Progenitor cell of endocrine pancreas (in vitro differentiated cells): ENCODE results near the gene HIVEP3. TPM values are rescaled to one million over a fixed set of nuclear protein-coding genes. Genes with fewer than 3 reads are reported as not detected.

ENCODE experiments used
- DNase-seq: peaks from one replicate; pipeline ENCODE4 v3.0.0; 2021; ENCODE audit warnings: low spot score; ENCODE audit not compliant: unreplicated experiment
- H3K27ac Mint-ChIP-seq: 2 replicates; pipeline ENCODE4 v1.8.0; 2021; ENCODE audit warnings: mild to moderate bottlenecking, moderate library complexity, mixed read lengths
- H3K27me3 Mint-ChIP-seq: 2 replicates; pipeline ENCODE4 v1.8.0; 2021; ENCODE audit warnings: mixed read lengths
- H3K36me3 Mint-ChIP-seq: 2 replicates; pipeline ENCODE4 v1.8.0; 2022; ENCODE audit warnings: mixed read lengths; ENCODE audit not compliant: insufficient read depth
- H3K4me1 Mint-ChIP-seq: 2 replicates; pipeline ENCODE4 v1.8.0; 2021; ENCODE audit warnings: low read depth, mixed read lengths
- H3K4me3 Mint-ChIP-seq: 2 replicates; pipeline ENCODE4 v1.8.0; 2021; ENCODE audit warnings: low read depth, mild to moderate bottlenecking, moderate library complexity, mixed read lengths
- H3K9me3 Mint-ChIP-seq: 2 replicates; pipeline ENCODE4 v1.8.0; 2021; ENCODE audit warnings: low read depth, mixed read lengths
- total RNA-seq: library from RNA; stranded (reverse); gene quantifications from 2 replicates; pipeline ENCODE4 v1.2.1, GENCODE V29; 2021
- TF ChIP-seq, protein P1 (sequence below): fragments of 200-600 bp; sonication (generic); IDR thresholded peaks from one replicate; pipeline ENCODE4 v1.5.0; 2021; ENCODE audit warnings: antibody characterized with exemption, mild to moderate bottlenecking; ENCODE audit not compliant: unreplicated experiment

The HIVEP3 gene
- total RNA-seq, 1 donor from 2014 or later: 1.1 TPM

DNA sequence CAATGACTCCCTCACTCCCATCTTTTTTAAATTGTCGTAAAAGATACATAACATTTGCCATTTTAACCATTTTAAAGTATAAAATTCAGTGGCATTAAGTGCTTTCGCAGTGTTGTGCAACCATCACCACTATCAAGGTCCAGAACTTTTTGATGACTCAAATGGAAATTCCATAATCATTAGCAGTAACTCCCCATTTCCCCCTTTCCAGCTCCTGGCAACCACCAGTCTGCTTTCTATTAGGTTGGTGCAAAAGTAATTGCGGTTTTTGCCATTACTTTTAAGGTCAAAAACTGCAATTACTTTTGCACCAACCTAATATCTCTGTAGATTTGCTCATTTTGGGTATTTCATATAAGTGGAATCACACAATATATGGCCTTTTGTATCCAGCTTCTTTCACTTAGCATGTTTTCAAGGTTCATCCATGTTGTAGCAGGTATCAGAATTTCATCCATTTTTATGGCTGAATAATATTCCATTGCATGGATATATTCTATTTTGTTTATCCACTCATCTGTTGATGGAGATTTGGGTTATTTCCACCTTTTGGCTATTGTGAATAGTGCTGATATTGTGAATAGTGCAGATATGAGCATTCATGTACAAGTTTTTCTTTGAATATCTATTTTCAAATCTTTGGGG, 159.7 kb downstream of the HIVEP3 start:
- Mint-ChIP-seq H3K27ac (no peak overlapping the region), H3K4me3 (no peak overlapping the region), H3K9me3 (no peaks in the 10 kb centered on the region), H3K36me3 (no peaks in the 10 kb centered on the region), H3K4me1 (no peaks in the 10 kb centered on the region), H3K27me3 (peaks cover 6% of the 10 kb centered on the region)
- TF ChIP-seq, protein P1, sequence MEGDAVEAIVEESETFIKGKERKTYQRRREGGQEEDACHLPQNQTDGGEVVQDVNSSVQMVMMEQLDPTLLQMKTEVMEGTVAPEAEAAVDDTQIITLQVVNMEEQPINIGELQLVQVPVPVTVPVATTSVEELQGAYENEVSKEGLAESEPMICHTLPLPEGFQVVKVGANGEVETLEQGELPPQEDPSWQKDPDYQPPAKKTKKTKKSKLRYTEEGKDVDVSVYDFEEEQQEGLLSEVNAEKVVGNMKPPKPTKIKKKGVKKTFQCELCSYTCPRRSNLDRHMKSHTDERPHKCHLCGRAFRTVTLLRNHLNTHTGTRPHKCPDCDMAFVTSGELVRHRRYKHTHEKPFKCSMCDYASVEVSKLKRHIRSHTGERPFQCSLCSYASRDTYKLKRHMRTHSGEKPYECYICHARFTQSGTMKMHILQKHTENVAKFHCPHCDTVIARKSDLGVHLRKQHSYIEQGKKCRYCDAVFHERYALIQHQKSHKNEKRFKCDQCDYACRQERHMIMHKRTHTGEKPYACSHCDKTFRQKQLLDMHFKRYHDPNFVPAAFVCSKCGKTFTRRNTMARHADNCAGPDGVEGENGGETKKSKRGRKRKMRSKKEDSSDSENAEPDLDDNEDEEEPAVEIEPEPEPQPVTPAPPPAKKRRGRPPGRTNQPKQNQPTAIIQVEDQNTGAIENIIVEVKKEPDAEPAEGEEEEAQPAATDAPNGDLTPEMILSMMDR: no peak
- DNase-seq: no peak

DNA sequence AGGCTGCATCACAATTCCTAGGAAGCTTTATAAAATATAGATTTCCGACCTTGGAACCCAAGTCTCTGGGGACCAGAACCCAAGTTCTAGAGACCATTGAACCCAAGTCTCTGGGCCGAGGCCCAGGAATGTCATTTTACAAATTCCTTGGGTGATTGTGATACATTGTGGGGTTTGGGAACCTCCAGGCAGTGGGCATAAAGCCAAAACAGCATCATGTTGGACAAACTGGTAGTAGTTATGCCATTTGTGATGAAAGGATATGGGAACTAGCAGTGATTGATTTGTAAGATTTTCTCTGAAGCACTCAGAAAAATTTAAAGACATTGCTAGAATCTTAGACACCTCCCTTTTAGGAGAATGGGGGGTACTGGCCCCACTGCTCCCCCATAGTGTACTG, 160.2 kb downstream of the HIVEP3 start:
- no peak overlapping the region for H3K27ac Mint-ChIP-seq
- H3K9me3 Mint-ChIP-seq: no peaks in the 10 kb centered on the region
- DNase-seq: no peak
- no peaks in the 10 kb centered on the region for H3K36me3 Mint-ChIP-seq
- H3K4me3 Mint-ChIP-seq: no peak overlapping the region
- TF ChIP-seq, protein P1: no peak
- no peaks in the 10 kb centered on the region for H3K4me1 Mint-ChIP-seq
- peaks cover 4% of the 10 kb centered on the region for H3K27me3 Mint-ChIP-seq

- H3K9me3 Mint-ChIP-seq: no peaks in the 10 kb centered on the region
- H3K27me3 Mint-ChIP-seq: peaks cover 3% of the 10 kb centered on the region
- no peak overlapping the region for H3K27ac Mint-ChIP-seq
- TF ChIP-seq, protein P1: no peak
- no peaks in the 10 kb centered on the region for H3K36me3 Mint-ChIP-seq
- H3K4me3 Mint-ChIP-seq: no peak overlapping the region
- H3K4me1 Mint-ChIP-seq: peaks cover 2% of the 10 kb centered on the region
- DNase-seq: no peak
Measured at GRCh38 chr1:41754540-41754939, 164.2 kb downstream of the HIVEP3 start.

- DNase-seq: no peak
- Mint-ChIP-seq H3K4me3 (no peak overlapping the region), H3K4me1 (peaks cover 2% of the 10 kb centered on the region), H3K9me3 (no peaks in the 10 kb centered on the region), H3K36me3 (no peaks in the 10 kb centered on the region), H3K27me3 (peaks cover 3% of the 10 kb centered on the region), H3K27ac (no peak overlapping the region)
- TF ChIP-seq, protein P1: no peak
Measured at GRCh38 chr1:41752514-41753170, 166.1 kb downstream of the HIVEP3 start.

DNA sequence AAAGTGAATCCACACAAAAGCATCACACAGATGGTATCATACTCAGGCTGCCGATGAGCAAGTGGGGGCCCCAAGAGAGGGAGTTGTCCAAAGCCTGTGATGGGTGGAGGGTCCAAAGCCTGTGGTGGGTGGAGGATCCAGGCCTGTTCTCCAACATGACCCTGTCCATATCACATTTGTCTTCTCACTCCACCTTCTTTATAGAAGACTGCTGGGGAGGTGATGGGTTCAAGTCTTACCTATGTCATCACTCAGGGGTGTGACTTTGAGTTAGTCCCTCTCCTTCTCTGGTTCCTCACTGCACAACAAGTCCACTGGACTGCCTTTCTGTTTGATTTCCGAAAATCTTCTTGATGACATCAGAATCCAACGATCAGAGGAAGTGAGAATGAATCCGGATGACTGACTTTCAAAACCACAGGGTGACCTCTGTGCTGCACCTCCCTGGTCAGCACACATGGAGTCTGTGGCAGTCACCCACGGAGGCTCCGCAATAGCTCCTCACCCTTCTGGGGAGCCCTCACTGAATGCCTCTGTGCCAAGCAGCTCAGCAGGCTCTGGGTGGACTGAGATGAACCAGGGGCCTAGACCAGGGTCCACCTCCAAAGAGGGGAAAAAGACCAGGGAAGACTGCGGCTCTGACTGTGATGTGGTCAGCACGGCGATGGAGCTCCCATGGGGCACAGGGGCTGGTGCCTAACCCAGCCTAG, 166.8 kb downstream of the HIVEP3 start:
- no peak for DNase-seq
- peaks cover 2% of the 10 kb centered on the region for H3K4me1 Mint-ChIP-seq
- H3K27me3 Mint-ChIP-seq: peaks cover 3% of the 10 kb centered on the region
- H3K9me3 Mint-ChIP-seq: no peaks in the 10 kb centered on the region
- no peaks in the 10 kb centered on the region for H3K36me3 Mint-ChIP-seq
- no peak overlapping the region for H3K4me3 Mint-ChIP-seq
- TF ChIP-seq, protein P1: no peak
- no peak overlapping the region for H3K27ac Mint-ChIP-seq
